ENCODE results near the gene COG5.

- TF ChIP-seq CTCF (IDR thresholded peaks at IDR 0.05; ENCODE audit: poor library complexity) (no peak), EZH2phosphoT487 (IDR thresholded peaks at IDR 0.05; ENCODE audit: low read depth, severe bottlenecking, unreplicated experiment) (no peak)
These were observed 401.2 kb downstream of the COG5 start for GRCh38 chr7:107162475-107162874.
